Measurements from ENCODE around the gene CDK5RAP2. TPM values are rescaled to one million over a fixed set of nuclear protein-coding genes. Genes with fewer than 3 reads are reported as not detected.

The CDK5RAP2 gene
- total and polyA plus RNA-seq, 9 of the 15 experiments (the other 6 are each of a cell fraction or from before 2014, with no cell fraction given): 19.9 to 68.8 (median 42.2) TPM

DNA sequence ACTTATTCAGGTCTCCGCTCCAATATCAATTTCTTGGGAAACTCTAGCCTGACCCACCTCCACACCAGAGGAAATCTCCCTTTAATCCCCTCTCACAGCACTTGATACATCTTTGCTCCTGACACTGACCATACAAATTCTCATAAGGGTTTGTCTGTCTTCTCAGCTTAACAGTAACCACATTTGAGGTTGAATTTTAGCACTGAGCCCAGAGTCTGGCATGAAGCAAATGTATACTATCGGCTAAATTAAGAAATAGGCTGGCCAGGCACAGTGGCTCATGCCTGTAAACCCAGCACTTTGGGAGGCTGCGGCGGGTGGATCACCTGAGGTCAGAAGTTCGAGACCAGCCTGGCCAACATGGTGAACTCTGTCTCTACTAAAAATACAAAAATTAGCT is 9.7 kb downstream of the CDK5RAP2 start:
- 98% methylated on average over 5 of the region's 5 CpGs for WGBS (ENCODE audit: insufficient coverage, low coverage, missing lambda C conversion rate)

More for the DNA sequence above, 9.7 kb downstream of the CDK5RAP2 start:
- no peak overlapping the region for H3K27ac ChIP-seq (ENCODE audit: extremely low read depth, low read depth, low read length)
- H3K9me1 ChIP-seq (ENCODE audit: control insufficient read depth, insufficient read depth, low read length): no peaks in the 10 kb centered on the region
- no peak for ATAC-seq
- in situ Hi-C loops (cut with MboI): no loop called here
- ChIA-PET POLR2A (interaction anchor here (1.4 kb wide), 1 partner anchor 11 kb away, joined by 3 read pairs; no protein-coding TSS in a partner anchor), CTCF (ENCODE audit: low intra/inter-chr PET ratio) (no interaction called here)
- H4K20me1 ChIP-seq (replicated peaks; ENCODE audit: control insufficient read depth, insufficient read depth, low read length): peaks cover 2% of the 10 kb centered on the region; the same call in 1 of the 2 replicates
- no peak overlapping the region for H2AFZ ChIP-seq (ENCODE audit: low read depth, low read length)
- H3K36me3 ChIP-seq (ENCODE audit: control insufficient read depth, insufficient read depth, low read length): peaks cover 79% of the 10 kb centered on the region
- H3K79me2 ChIP-seq (ENCODE audit: control insufficient read depth, insufficient read depth, low read length): peaks cover 31% of the 10 kb centered on the region
- H3K27me3 ChIP-seq (ENCODE audit: control insufficient read depth in 2 of 2, insufficient read depth in 2 of 2, low read length in 2 of 2): no peaks in the 10 kb centered on the region
- no peak overlapping the region for H3K9ac ChIP-seq (ENCODE audit: insufficient read depth in 1 of 2, low read depth in 2 of 2, low read length in 2 of 2)
- no peak for TF ChIP-seq TAF15 (IDR thresholded peaks at IDR 0.05; ENCODE audit: low read depth, low read length)
- no peak for TF ChIP-seq ZFP1 (CRISPR knock-in tag; IDR thresholded peaks at IDR 0.05)
- TF ChIP-seq PATZ1 (CRISPR knock-in tag; IDR thresholded peaks at IDR 0.05; ENCODE audit: borderline replicate concordance): no peak
- no peak for TF ChIP-seq MAX (CRISPR knock-in tag; IDR thresholded peaks at IDR 0.05)
- no peak for TF ChIP-seq ILF3 (IDR thresholded peaks at IDR 0.05; ENCODE audit: borderline replicate concordance)
- TF ChIP-seq SNIP1 (IDR thresholded peaks at IDR 0.05; ENCODE audit: low read depth): no peak
- TF ChIP-seq ETV6 (IDR thresholded peaks at IDR 0.05; ENCODE audit: borderline replicate concordance in 1 of 2, low read depth in 2 of 2, low read length in 1 of 2): no peak
- TF ChIP-seq ETV6 (CRISPR knock-in tag; IDR thresholded peaks at IDR 0.05; ENCODE audit: borderline replicate concordance): no peak
- no peak for TF ChIP-seq CBFB (CRISPR knock-in tag; IDR thresholded peaks at IDR 0.05)
- TF ChIP-seq NFRKB (IDR thresholded peaks at IDR 0.05; ENCODE audit: low read depth): no peak
- TF ChIP-seq FOXA3 (CRISPR knock-in tag; conservative IDR thresholded peaks at IDR 0.05 in 1 of 2, IDR thresholded peaks at IDR 0.05 in 1 of 2): no peak
- no peak for TF ChIP-seq TRIM24 (IDR thresholded peaks at IDR 0.05)
- no peak for TF ChIP-seq ID3 (CRISPR knock-in tag; IDR thresholded peaks at IDR 0.05)
- no peak for TF ChIP-seq ID3 (tag; IDR thresholded peaks at IDR 0.05)
- no peak for TF ChIP-seq PRMT5 (CRISPR knock-in tag; IDR thresholded peaks at IDR 0.05)
- no peak for TF ChIP-seq HDAC3 (IDR thresholded peaks at IDR 0.05; ENCODE audit: borderline replicate concordance, partially characterized antibody)
- no peak for TF ChIP-seq ZNF668 (CRISPR knock-in tag; IDR thresholded peaks at IDR 0.05)
- no peak for TF ChIP-seq RUNX1 (IDR thresholded peaks at IDR 0.05; ENCODE audit: low read depth)
- no peak overlapping the region for H3K4me3 ChIP-seq
- H3K4me2 ChIP-seq (ENCODE audit: insufficient read depth, low read length): no peak overlapping the region
- H3K4me1 ChIP-seq (replicated peaks in 1 of 2; ENCODE audit: control insufficient read depth in 2 of 2, insufficient read depth in 2 of 2, low read length in 2 of 2): no peaks in the 10 kb centered on the region; a peak in 2 of 5 replicates
- BruUV-seq (replicated peaks): no TSS peak
- intact Hi-C loops (cut with micrococcal nuclease): no loop called here
- no peaks in the 10 kb centered on the region for H3K9me3 ChIP-seq (replicated peaks; ENCODE audit: control insufficient read depth, insufficient read depth, low read depth, low read length)
- DNase-seq (ENCODE audit: extremely low read depth in 1 of 4, low spot score in 3 of 4): no peak
- no peak for FAIRE-seq

Data from K562 (cell line).